ENCODE data around the gene SREBF1. TPM values are rescaled to one million over a fixed set of nuclear protein-coding genes. Genes with fewer than 3 reads are reported as not detected.

The SREBF1 gene
- total and polyA plus RNA-seq, 2 experiments from 2014 or later: 39.6 to 85.3 TPM

GRCh38 chr17:17779015-17779611 lies 57.7 kb downstream of the SREBF1 start (continued):
- TF ChIP-seq ZNF462 (CRISPR knock-in tag; IDR thresholded peaks at IDR 0.05): no peak
- no peak for TF ChIP-seq CTCF (conservative IDR thresholded peaks at IDR 0.05; ENCODE audit: low read depth in 2 of 2)
- TF ChIP-seq, protein P1, sequence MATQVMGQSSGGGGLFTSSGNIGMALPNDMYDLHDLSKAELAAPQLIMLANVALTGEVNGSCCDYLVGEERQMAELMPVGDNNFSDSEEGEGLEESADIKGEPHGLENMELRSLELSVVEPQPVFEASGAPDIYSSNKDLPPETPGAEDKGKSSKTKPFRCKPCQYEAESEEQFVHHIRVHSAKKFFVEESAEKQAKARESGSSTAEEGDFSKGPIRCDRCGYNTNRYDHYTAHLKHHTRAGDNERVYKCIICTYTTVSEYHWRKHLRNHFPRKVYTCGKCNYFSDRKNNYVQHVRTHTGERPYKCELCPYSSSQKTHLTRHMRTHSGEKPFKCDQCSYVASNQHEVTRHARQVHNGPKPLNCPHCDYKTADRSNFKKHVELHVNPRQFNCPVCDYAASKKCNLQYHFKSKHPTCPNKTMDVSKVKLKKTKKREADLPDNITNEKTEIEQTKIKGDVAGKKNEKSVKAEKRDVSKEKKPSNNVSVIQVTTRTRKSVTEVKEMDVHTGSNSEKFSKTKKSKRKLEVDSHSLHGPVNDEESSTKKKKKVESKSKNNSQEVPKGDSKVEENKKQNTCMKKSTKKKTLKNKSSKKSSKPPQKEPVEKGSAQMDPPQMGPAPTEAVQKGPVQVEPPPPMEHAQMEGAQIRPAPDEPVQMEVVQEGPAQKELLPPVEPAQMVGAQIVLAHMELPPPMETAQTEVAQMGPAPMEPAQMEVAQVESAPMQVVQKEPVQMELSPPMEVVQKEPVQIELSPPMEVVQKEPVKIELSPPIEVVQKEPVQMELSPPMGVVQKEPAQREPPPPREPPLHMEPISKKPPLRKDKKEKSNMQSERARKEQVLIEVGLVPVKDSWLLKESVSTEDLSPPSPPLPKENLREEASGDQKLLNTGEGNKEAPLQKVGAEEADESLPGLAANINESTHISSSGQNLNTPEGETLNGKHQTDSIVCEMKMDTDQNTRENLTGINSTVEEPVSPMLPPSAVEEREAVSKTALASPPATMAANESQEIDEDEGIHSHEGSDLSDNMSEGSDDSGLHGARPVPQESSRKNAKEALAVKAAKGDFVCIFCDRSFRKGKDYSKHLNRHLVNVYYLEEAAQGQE (IDR thresholded peaks at IDR 0.05; ENCODE audit: unreplicated experiment): no peak
- no peak for TF ChIP-seq POLR2AphosphoS5 (IDR thresholded peaks at IDR 0.05; ENCODE audit: low read depth)
- TF ChIP-seq ZNF331 (CRISPR knock-in tag; IDR thresholded peaks at IDR 0.05; ENCODE audit: low read depth): no peak
- TF ChIP-seq ZNF114 (CRISPR knock-in tag; IDR thresholded peaks at IDR 0.05): no peak
